Stimulated activated CD4-positive, alpha-beta T cell treated with anti-CD3 and anti-CD28 coated beads, Interleukin-15, amount 100 ng/mL, for 1 hour (primary cell): ENCODE data around the gene DSN1.
"Not testable (repeated sequence)": the region's sequence is repeated elsewhere in the genome, so short reads cannot be mapped to it uniquely, and the experiment has no call there.

Source experiments
- DNase-seq, 2 donors: peaks; one replicate each; pipeline ENCODE4 v3.0.0-alpha.2; 2020; ENCODE audit warnings: low read depth in 1 of 2, low spot score in 1 of 2

DSN1 gene, protein sequence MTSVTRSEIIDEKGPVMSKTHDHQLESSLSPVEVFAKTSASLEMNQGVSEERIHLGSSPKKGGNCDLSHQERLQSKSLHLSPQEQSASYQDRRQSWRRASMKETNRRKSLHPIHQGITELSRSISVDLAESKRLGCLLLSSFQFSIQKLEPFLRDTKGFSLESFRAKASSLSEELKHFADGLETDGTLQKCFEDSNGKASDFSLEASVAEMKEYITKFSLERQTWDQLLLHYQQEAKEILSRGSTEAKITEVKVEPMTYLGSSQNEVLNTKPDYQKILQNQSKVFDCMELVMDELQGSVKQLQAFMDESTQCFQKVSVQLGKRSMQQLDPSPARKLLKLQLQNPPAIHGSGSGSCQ

DNA sequence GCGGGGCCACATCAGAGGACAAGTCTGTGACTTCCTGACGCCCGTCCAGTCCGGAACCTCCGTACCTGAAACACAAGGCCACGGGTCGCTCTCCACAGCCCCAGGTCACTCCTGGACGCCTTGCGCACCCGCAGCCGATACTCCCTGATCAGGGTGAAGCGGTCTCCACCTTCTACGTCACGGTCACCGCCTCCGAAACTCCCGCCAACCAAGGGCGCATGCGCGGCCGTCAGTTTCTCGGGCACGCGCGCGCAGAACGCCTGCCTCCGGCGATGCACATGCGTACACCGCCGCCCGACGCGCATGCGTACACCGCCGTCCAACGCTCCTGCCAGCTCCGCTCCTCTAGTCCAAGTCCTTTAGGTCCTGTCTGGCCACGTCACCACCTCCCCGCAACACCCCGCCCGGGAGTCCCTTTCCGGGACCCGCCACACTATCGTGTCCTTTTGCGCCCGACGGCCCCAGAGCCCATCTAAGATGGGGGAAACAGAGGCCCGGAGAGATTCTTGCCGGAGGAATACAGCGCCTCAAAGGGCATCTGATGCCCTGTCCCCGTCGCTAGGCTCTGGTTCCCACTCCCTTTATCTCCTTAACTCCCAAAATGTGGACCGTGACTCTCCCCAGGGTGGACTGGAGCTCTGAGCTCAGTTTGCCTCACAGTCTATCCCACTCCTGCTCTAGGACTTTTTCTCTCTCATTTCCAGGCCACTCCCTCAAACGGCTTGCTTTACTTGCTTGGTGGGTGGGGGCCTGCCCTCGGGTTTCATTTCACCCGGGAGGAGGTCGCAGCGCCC, at the start of gene DSN1:
TSS of gene DSN1 (minus strand) at position 167 of the 794 bp plus-strand sequence. CDS start 2,305 bp downstream, outside the sequence.
- DNase-seq, result peak; percentile 96 to 99

DNA sequence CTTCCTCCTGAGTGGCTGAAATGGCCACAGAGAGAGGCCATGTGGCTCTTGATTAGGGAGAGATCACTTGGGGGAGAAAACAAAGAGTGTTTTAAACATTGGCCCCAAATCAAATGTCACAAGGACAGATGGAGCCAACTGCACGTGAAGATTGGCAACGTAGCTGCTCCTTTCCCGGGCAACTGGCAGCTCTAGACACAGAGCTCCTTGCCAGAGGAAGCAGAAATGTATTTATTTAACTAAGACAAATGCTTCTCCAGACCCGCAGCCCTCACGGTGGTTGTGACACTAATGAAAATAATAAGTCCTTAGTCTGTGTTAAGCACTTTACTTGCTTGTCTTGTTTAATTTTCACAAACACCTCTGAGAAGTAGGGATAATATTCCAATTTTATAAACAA, 49.6 kb upstream of the DSN1 start:
- no peak for DNase-seq

DNA sequence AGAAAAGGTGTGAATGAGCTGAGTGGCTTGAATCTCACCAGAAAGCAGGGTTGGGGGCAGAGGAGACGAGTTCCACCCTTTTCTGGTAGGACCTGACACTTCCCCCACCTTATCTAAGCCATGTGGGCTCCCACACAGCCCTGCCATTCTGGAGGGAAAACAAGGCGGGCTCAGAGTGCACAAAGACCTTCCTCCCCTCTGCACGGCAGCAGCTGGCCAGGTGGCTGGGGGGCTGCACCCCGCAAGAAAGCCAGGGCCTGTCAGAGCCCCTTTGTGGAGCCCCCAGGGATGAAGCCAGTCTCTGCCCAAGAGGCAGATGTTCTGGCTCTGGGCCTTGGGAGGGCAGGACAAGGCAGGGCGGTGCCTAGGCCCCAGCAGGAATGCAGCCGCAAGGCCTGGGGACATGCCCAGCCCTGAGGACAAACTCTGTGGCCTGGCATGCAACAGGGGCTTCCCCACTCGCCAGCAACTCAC, 48.4 kb upstream of the DSN1 start:
- no peak for DNase-seq

DNA sequence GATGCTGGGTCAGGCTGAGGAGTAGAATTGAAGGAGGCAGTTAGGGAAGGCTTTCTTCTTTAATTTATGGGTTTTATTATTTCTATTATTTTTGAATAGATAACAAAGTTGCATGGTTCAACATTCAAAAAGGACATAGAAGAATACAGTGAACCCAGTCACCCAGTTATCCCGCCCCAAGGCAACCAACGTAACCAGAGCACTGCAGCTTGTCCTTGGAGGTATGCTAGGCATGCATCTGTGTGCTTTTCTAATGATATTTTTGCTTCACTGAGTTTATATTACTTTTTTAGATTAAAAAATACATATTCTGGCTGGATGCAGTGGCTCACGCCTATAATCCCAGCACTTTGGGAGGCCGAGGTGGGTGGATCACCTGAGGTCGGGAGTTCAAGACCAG, 47.4 kb upstream of the DSN1 start:
- DNase-seq, result no peak

DNA sequence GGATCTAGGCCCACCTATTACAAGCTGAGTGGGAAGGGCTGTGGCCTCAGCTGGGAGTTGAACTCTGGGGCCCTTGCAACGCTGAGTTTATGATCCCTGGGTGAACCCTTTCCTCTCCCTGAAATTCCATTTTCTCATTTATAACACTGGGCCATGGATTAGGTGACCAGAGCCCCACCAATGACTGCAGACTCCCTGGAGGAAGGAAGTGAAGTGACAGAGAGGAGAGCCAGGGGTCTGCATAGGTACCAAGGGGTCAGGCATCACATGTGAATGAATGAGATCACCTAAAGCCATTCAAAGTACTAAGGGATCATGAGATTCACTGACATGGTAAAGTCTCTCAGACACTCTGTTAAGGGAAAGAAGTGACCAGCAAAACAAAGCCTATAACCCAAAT, 46.5 kb upstream of the DSN1 start:
- DNase-seq, result no peak

DNA sequence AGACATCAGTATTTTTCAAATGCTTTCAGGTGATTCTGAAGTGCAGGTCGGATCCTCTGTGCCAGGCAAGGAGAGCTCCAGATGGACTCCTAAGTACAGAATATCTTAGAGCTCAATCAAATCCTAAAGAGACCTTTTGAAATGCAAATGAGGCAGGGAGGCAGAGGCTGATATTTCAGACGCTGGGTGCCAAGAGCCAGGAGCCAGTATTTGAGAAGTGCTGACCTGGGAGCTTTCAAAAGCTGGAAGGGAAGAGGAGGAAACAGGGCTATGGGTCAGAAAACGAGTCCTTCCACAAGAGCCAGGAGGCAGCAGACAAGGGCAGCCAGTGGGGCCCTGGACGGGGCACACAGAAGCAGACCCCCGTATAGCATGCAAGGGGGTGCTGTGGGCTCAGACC, 46.1 kb upstream of the DSN1 start:
- no peak for DNase-seq

DNA sequence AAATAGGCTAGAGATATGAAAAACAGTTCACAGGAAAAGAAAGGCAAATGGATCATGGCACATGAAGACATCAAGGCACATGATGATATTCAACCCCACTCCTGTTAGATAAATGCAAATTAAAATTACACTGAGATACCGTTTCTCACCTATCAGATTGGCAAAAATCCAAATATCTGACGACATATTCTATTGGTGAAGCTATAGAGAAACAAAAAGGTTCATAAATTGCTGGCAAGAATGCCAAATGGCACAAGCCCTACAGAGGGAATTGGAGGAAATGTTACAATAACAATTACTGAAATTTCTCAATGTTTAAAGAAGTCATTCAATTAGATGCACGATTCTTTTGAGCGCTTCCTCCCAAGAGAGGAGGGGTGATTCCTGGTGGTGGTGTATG, 45.3 kb upstream of the DSN1 start:
- DNase-seq, result no peak

DNA sequence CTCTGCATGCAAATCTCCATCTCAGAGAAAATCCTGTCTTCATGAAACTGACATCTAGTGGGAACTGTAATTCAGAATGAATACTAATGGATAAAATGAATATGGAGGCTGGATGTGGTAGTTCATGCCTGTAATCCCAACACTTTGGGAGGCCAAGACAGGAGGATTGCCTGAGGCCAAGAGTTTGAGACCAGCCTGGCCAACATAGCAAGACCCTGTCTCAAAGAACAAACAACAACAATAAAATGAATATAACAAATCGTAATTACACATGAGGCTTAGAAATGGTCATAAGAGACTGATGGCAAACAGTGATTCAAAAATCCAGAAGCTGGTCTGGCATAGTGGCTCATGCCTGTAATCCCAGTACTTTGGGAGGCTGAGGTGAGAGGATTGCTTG, 44.6 kb upstream of the DSN1 start:
- DNase-seq, result no peak

DNA sequence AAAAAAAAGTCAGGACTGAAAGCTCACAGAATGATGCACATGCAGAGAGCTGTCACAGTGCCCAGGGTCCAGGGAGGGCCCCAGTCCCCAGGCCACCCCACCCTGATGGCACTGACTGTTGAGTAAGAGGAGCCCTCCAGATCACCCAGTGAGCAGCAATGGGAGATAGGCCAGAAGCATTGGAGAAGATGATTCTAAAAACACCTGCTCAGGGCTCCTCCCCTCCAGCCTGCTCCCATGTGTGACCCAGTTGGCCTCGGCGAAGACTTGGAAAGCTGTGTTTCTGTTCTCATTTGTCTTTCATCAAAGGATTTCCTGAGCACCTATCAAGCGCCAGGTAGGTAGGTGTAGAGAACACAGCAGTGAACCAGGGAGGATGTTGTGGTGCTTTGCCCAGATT, 43.9 kb upstream of the DSN1 start:
- DNase-seq, result no peak

DNA sequence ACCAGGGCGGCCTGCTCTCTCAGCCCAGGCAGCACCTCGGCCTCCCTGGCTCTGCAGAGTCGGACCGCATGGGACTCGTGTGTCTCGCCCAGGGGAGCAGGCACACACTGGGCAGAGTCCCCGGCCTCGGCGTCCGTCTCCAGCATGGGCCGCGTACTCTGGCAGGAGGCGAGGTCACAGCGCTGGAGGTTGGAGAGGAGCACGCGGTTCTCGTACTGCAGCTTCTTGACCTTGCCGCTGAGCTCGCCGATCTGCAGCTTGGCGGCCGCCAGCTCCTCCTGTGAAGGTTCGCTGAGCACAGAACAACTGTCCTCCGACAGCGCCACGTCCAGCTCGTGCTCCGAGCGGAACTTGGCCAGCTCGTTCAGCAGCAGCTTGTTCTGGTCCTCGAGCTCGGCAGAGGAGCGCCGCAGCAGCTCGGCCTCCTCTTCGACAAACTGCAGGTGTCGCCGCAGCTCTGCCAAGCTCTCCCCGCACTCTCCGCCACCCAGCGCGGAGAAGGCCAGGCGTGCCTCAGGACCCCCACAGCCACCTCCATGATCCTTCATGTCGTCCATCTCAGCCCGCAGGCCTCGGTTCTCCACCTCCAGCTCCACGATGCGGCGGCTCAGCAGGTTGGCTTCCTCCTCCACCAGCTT, 42.0 kb upstream of the DSN1 start:
- no peak for DNase-seq

DNA sequence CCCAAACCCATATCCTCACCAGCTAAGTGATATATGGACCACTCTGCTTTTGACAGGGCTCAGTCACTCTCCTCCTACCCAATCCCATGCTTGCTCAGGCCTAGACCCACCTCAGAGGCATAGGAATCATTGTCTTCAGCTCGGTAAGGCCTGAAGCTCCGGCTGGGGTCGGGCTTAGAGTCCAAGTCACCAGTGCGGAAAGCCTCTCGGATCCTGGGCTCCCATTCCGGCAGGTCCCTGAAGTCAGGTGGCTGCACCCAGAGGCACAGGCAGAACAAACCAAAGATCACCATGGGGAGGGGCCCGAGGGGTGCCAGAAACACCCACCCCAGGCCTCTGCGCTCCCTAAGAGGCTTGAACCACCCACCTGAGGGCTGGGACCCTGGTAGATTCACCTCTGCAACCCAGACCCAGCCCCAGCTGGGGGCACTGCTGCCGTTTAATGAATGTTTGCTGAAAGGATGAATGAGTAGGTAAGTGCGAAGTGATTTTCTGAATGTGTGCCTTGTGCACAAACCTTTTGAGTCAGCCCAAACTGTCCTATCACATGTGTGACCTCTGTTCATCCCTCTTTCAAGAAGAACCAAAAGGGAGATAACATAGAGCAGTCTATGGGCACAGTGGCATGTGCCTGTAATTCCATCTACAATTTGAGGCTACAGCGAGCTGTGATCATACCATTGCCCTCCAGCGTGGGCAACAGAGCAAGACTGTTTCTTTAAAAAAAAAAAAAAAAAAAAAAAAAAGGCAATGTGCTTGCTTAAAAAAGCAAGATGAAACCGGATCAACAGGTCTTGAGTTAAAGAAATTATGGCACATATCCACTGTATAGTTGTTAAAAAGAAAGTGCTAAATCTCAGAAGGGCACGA, 39.3 kb upstream of the DSN1 start:
- DNase-seq, result no peak

DNA sequence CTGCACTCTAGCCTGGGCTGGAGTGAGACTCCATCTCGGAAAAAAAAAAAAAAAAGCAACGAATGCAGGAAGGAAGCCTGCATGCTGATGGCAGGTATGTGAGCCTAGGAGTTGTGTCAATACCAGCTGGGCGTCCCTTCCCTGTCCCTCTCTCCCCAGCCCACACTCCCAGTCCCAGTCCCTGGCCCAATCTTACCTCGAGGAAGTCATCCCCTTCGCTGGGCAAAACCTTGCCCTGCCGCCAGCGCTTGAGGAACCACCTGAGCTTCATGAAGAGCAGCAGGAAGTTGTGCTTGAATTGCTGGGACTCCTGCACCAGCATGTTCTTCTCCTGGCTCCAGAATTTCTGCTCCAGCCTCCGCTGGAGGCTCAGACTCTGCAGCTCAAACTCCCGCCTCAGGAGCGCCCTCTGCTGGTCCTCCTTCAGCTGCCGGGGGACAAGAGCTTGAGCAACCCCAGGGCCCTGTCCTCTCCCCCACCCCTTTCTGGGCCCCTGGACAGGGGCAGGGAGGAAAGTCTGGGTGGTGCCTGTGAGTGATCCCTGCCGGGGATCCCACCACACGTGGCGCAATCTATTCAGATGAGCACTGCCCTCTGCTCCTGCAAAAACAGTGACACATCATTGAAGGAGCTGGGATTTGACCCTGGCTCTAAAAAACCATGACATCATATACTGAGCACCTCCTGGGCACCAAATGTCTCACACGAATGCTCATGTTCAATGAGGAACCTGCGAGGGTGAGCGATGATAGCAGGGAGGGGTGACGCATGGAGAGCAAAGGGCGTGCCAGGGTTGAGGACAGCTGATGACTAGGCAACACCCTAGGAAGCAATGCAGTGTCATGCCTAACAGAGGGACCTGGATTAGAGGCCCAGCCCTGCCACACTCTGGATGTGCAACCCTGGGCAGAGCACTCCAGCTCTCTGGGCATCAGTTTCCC, 35.0 kb upstream of the DSN1 start:
- DNase-seq, result peak; percentile 37 to 62

DNA sequence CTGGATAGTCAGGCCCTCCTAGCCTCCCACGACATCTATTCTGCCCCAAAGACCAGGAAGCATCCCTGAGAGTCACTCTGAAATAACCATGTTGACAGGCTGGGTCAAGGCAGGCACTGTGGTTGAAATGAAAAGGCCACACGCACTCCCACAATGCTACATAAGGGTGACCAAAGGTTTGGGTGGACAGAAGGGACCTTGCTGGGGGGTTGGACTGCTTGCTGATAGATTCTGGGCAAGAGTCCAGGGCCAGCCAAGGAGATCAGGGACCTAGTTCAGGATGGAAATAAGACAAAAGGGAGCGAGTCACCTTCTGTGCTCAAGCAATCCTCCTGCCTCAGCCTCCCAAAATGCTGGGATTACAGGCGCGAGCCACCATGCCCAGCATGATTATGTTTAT, 32.5 kb upstream of the DSN1 start:
- DNase-seq, result no peak

DNA sequence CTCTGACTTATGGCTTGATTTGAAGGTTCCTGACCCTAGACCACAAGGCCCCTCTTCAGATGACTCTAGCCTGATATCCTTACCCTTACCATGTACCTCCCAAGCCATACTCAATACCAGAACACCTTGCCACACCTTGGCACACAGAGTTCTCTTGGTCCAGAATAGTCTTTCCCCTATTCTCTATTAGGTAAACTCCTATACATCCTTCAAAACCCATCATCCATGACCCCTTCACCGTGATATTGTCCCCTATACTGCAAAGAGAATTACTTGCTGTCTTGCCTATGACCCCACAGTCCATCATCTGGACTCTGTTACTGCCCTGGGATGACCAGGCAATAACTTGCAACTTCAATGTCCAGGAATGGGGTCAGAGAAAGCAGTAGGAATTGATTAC, 31.8 kb upstream of the DSN1 start:
- DNase-seq, result no peak

DNA sequence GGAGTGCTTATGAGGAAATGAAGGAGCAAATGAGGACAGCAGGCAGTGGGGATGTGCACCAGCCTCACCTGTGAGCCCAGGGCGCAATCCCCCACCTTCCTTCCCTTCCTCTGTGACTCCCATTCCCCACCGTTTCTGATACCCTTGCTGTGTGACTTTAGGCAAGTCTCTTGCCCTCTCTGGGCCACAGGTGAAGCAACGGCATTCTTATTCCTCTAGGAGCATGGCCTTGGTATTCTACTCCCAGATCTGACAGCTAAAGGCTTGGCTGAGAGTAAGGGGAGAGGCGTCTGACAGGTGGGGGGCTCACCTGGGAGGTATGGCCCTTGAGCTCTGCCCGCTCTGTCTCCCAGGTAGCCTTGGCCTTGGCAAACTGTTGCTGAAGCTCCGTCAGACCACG, 30.9 kb upstream of the DSN1 start:
- DNase-seq, result no peak

DNA sequence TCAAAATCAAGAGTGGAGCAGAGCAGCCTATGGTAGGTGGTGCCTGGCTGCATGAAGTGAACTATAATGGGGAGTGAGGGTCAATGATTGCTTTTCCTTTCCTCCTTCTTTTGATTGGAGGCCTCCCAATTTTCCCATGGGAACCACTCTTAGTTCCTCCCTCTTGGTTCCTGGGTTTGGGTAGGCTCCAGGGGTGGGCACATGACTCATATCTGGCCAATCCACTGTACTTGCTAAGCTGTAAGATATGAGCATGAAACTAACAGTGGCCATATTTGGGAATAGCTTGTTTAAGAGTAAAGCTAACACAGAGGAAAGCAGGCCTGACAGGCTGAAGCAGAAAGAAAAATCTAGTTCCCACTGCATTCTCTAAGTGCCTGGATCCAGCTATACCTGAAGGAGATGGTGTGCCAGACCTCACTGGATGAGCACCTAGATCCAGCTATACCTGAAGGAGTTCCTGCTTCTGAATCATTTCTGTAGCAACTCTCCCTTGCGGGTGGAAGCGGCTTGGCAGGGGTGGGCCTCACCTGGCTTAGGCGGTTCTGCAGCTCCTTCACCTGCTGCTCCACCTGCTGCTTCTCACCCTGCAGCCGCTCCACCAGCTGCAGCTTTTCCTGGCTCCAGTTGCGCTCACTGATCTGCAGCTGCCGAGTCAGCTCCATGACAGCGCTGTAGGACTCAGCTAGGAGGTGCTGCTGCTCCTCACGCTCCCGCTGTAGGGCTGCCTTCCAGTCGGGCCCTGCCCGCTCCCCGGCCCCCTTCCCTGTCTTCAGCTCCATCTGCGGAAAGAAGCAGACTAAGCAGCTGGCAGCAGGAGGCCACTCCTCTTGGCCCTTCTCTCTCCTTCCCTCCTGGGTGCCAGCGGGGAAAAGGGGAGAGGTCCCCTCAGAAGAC, 29.0 kb upstream of the DSN1 start:
- no peak for DNase-seq

DNA sequence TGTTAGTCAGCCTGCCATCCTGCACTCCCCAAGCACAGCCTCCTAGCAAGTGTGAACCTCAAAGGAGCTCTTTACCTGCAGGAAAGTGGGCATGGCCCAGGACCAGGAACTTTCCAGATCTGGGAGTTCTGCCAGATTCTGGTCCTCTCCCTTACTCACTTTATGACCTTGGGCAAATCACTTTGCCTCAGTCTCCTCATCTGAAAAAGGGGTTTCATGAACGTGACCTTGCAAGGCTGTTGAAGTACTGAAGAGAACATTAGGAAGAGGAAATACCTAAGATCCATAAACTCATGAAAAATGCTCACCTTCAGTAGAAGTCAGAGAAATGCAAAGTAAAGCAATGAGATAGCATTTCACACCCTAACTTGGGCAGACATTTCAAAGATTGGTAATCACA, 26.8 kb upstream of the DSN1 start:
- no peak for DNase-seq

DNA sequence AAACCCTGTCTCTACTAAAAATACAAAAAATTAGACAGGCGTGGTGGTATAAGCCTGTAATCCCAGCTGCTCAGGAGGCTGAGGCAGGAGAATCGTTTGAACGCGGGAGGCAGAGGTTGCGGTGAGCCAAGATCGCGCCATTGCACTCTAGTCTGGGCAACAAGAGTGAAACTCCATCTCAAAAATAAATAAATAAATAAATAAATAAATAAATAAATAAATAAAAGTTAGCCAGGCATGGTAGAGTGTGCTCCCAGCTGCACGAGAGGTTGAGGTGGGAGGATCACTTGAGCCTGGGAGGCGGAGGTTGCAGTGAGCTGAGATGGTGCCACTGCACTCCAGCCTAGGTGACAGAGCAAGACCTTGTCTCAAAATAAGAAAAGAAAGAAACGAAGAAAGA, 25.8 kb upstream of the DSN1 start:
- DNase-seq, result not testable (repeated sequence)

DNA sequence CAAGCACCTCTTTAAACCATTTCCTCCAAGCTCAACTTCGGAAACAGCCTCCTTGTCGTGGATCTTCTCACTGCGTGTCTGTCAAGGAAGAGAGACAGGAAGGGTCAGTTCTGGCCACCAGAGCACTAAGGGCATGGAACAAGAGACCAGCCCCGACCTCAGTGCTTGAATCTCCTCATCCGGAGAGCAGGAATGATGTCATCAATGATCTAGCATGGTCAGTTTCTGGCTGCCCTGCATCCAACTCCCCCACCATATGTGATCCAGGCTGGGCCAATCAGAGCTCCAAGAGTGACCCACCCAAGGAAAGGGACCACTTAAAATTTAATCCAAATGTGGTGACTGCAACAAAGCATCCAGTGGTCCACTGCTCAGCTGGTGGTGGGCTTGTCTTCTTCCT, 23.3 kb upstream of the DSN1 start:
- DNase-seq, result no peak
